ENCODE results near the gene CHRM1.
"Not testable (repeated sequence)": the region's sequence is repeated elsewhere in the genome, so short reads cannot be mapped to it uniquely, and the experiment has no call there.

Gene CHRM1

DNA sequence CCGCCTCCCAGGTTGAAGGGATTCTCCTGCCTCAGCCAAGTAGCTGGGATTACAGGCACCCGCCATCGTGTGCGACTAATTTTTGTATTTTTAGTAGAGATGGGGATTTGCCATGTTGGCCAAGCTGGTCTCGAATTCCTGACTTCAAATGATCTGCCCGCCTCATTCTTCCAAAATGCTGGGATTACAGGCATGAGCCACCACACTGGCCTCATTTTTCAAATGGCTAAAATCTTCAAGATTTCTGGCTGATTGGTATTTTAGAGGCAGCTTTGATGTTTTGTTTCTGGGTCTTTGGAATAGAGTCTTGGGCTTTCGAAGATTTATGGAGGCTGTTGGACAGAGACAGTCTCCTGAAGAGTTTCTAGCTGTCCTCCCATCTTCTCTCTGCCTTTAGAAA, 46.3 kb downstream of the CHRM1 start:
- DNase-seq = no peak

- no peak for DNase-seq
Observed at GRCh38 chr11:62865635-62866034, 55.5 kb downstream of the CHRM1 start.

DNA sequence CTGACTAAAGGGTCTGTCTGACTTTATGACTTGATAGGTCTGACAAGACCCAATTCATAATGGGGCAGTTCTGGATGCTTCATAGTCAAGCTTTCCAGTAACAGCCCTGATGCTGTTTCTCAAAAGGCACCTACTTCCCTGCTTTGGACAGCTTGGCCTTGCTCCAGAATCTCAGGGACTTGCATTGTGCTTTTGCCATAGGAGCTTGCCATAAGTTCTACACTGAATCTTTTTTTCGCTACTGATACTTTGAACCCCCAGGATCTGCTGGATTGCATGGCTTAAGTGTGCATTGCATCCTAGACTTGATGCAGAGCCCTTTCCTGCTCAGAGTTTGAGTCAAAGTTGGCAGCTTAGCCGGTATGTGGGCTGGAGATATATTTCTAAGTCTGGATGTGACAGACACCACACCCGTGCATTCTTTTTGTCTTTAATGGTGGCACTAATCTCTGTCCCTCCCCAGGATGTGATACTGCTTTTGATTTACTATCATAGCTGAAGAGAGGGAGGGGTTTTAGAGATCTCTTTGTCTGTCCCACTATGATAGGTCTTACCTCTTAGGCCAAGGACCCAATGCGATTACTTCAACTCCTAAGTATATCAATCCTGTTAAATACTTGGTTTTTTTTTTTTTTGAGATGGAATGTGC, 57.4 kb downstream of the CHRM1 start:
- DNase-seq = no peak

GRCh38 chr11:62861564-62862192, 59.5 kb downstream of the CHRM1 start:
- DNase-seq = not testable (repeated sequence)

- no peak for DNase-seq
Observed at GRCh38 chr11:62860835-62861563, 60.2 kb downstream of the CHRM1 start.

DNA sequence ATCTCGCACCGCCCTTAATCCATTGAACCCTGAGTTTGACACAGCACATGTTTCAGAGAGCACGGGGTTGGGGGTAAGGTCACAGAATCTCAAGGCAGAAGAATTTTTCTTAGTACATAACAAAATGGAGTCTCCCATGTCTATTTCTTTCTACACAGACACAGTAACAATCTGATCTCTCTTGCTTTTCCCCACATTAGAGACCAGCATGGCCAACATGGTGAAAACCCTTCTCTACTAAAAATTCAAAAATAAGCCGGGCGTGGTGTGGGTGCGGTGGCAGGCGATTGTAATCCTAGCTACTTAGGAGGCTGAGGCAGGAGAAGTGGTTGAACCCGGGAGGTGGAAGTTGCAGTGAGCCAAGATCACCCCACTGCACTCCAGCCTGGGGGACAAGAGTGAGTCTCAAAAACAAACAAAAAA, 61.9 kb downstream of the CHRM1 start:
- DNase-seq = not testable (repeated sequence)
